ENCODE results near the gene APP.

DNA sequence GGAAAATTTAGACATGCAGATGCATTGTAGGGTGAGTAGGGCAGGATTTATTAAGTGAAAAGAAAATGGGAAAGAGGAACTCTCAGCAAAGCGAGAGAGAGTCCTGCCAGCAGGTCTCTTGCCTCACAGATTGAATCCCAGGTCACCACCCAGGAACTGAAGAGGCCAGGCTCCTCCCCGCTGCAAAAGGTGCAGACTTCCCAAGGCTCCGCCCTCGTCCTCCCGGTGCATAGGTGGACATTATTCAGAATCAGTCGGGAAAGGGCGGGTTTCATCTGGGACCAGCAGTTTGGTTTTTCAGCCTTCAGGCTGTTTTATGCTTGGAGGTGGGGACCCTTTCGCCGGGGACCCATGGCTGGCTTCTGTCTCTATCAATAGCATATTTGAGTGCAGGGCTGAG is 41.6 kb upstream of the APP start:
- TF ChIP-seq, protein P1, sequence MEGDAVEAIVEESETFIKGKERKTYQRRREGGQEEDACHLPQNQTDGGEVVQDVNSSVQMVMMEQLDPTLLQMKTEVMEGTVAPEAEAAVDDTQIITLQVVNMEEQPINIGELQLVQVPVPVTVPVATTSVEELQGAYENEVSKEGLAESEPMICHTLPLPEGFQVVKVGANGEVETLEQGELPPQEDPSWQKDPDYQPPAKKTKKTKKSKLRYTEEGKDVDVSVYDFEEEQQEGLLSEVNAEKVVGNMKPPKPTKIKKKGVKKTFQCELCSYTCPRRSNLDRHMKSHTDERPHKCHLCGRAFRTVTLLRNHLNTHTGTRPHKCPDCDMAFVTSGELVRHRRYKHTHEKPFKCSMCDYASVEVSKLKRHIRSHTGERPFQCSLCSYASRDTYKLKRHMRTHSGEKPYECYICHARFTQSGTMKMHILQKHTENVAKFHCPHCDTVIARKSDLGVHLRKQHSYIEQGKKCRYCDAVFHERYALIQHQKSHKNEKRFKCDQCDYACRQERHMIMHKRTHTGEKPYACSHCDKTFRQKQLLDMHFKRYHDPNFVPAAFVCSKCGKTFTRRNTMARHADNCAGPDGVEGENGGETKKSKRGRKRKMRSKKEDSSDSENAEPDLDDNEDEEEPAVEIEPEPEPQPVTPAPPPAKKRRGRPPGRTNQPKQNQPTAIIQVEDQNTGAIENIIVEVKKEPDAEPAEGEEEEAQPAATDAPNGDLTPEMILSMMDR (IDR thresholded peaks at IDR 0.05; ENCODE audit: low read depth, low read length): no peak
- no peak for TF ChIP-seq EZH2phosphoT487 (IDR thresholded peaks at IDR 0.05; ENCODE audit: low read depth)

Data from OCI-LY3 (cell line).